Hypothalamus (tissue), 51 donors: Measurements from ENCODE around the gene EDAR.
A peak's percentile ranks its signal among the peaks of the same experiment; 100 is the strongest.

Experiments
- DNase-seq, 51 donors: peaks; one replicate each; lab custom pipeline; 2025; lab: John Stamatoyannopoulos, UW

Gene EDAR

GRCh38 chr2:108877506-108877905 is 111.5 kb downstream of the EDAR start:
- DNase-seq: no peak

DNA sequence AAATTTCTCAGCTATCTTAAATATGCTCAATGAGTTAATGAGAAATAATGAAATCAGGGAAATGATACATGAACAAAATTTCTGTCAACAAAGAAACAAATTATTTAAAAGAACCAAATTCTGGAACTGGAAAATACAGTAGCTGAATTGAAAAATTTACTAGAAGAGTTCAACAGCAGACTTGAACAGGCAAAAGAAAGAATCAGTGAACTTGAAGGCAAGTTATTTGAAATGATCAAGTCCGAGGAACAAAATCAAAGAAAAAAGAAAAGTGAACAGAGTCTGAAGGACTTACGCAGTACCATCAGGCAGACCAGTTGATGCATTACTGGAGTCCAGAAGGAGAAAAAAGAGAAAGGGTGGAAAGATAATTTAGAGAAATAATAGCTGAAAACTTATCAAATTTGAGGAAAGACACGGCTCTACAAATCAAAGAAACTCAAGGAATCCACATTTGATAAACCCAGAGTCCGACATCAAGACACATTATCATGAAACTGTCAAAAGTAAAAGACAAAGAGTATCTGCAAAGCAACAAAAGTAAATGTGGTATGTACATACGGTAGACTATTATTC is 118.9 kb downstream of the EDAR start:
- DNase-seq: no peak

GRCh38 chr2:108869542-108869941 is 119.5 kb downstream of the EDAR start:
- DNase-seq: no peak

GRCh38 chr2:108868911-108869310 is 120.1 kb downstream of the EDAR start:
- no peak for DNase-seq

GRCh38 chr2:108866041-108866440 is 123.0 kb downstream of the EDAR start:
- DNase-seq: no peak

GRCh38 chr2:108858894-108859293 is 130.1 kb downstream of the EDAR start:
- no peak for DNase-seq

DNA sequence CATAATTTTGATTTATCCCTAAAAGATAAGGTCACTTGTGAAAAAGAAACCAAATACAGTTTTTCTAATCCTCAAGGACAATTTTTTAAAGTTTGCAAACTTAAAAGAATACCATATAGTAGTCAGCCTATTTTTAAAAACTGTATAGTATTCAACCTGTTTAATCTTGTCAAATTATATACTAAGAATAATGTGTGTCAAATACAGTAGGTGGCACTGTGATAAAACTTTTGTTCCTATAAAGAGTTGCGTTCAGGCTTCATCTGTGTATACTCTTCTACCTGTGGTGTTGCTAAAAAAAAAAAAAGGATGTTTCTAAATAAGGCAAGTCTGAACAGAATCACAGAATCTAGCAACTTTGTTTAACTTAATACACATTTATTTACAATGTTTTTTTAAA is 133.8 kb downstream of the EDAR start:
- peak in 1 of 51 donors; percentile 0 for DNase-seq

GRCh38 chr2:108854484-108854883 is 134.5 kb downstream of the EDAR start:
- DNase-seq: no peak

GRCh38 chr2:108853421-108853820 is 135.6 kb downstream of the EDAR start:
- no peak for DNase-seq

DNA sequence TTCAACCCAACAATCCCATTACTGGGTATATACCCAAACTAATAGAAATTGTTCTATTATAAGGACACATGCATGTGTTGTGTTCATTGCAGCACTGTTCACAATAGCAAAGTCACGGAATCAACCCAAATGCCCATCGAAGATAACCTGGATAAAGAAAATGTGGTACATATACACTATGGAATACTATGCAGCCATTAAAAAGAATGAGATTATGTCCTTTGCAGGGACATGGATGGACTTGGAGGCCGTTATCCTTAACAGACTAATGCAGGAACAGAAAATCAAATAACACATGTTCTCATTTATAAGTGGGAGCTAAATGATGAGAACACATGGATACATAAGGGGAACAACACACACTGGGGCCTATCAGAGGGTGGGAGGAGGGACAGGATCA is 136.6 kb downstream of the EDAR start:
- DNase-seq: no peak

- no peak for DNase-seq
Observed at GRCh38 chr2:108847000-108847399, 142.0 kb downstream of the EDAR start.

DNA sequence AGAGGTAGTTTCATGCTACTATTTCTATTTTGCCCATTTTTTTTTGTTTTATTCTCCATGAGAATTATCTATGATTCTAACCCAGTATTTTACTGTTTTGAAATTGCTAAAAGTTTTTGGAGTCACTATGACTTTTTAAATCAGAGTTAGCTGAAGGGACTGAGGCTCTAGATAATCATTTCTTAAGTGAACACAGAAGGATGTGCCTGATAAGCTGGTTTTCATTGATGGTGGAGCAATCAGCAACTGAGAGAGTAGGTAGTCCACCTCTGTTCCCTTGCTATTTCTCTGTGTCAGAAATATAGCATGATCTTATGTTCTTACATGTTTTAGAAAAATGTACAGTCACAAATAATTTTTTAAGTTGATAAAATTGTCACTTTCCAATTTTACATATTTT is 143.1 kb downstream of the EDAR start:
- DNase-seq: no peak
